Measurements from ENCODE around the gene CALML3.

DNA sequence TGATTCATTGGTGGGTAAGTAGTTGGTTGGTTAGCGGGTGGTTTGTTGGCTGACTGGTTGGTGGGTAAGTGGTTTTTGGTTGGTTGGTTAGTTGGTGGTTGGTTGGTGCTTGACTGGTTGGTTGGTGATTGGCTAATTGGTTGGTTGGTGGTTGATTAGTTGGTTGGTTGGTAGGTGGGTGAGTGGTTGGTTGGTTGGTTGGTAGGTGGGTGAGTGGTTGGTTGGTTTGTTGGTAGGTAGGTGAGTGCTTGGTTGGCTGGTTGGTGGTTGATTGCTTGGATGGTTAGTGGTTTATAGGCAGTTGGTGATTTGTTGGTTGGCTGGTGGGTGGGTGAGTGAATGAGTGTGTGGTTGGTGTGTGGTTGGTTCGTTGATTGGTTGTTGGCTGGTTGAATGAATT lies 44.2 kb downstream of the CALML3 start:
- TF ChIP-seq CTCF (conservative IDR thresholded peaks at IDR 0.05 in 1 of 2, IDR thresholded peaks at IDR 0.05 in 1 of 2; ENCODE audit: low read depth in 1 of 2, low read length in 2 of 2) (no peak), EZH2 (IDR thresholded peaks at IDR 0.05; ENCODE audit: low read length, missing control alignments) (no peak)
